HG02610 (cell line): Measurements from ENCODE around the gene UGT1A9.
"Not testable (repeated sequence)": the region's sequence is repeated elsewhere in the genome, so short reads cannot be mapped to it uniquely, and the experiment has no call there.

Experiments used
- ATAC-seq: cut with Tn5 transposase; IDR thresholded peaks from one replicate; pipeline ENCODE4 v1.9.1; 2021; ENCODE audit warnings: mild to moderate bottlenecking, moderate library complexity; ENCODE audit not compliant: unreplicated experiment

UGT1A9 gene

GRCh38 chr2:233680361-233681045 lies 8.8 kb downstream of the UGT1A9 start:
- no peak for ATAC-seq

GRCh38 chr2:233681521-233682099 lies 9.9 kb downstream of the UGT1A9 start, which contains the start of gene UGT1A7:
TSS of gene UGT1A7 (plus strand) at chr2:233681901. CDS start at chr2:233681938, 37 bp downstream.
- no peak for ATAC-seq

GRCh38 chr2:233684640-233685039 lies 12.9 kb downstream of the UGT1A9 start:
- no peak for ATAC-seq

- no peak for ATAC-seq
Measured at GRCh38 chr2:233686928-233687327, 15.2 kb downstream of the UGT1A9 start.

- no peak for ATAC-seq
Measured at GRCh38 chr2:233688341-233688740, 16.6 kb downstream of the UGT1A9 start.

- no peak for ATAC-seq
Measured at GRCh38 chr2:233689031-233689430, 17.3 kb downstream of the UGT1A9 start.

GRCh38 chr2:233689501-233689900 lies 17.8 kb downstream of the UGT1A9 start:
- ATAC-seq = no peak

- no peak for ATAC-seq
Measured at GRCh38 chr2:233690444-233690843, 18.7 kb downstream of the UGT1A9 start.

GRCh38 chr2:233691443-233692433 lies 20.0 kb downstream of the UGT1A9 start:
- no peak for ATAC-seq

GRCh38 chr2:233692648-233693047 lies 20.9 kb downstream of the UGT1A9 start, which contains the start of gene UGT1A6:
TSS of gene UGT1A6 (plus strand) at chr2:233692890. CDS start at chr2:233693005, 115 bp downstream.
- no peak for ATAC-seq

- ATAC-seq = no peak
Measured at GRCh38 chr2:233693963-233694362, 22.3 kb downstream of the UGT1A9 start.

GRCh38 chr2:233698740-233699139 lies 27.0 kb downstream of the UGT1A9 start:
- no peak for ATAC-seq

GRCh38 chr2:233699424-233700027 lies 27.8 kb downstream of the UGT1A9 start:
- ATAC-seq = no peak

GRCh38 chr2:233700028-233700635 lies 28.4 kb downstream of the UGT1A9 start:
- no peak for ATAC-seq

- not testable (repeated sequence) for ATAC-seq
Measured at GRCh38 chr2:233700842-233701241, 29.1 kb downstream of the UGT1A9 start.

- ATAC-seq = no peak
Measured at GRCh38 chr2:233702238-233702637, 30.5 kb downstream of the UGT1A9 start.

- no peak for ATAC-seq
Measured at GRCh38 chr2:233705911-233706506, 34.3 kb downstream of the UGT1A9 start.

GRCh38 chr2:233706720-233707119 lies 35.0 kb downstream of the UGT1A9 start:
- no peak for ATAC-seq

GRCh38 chr2:233707940-233708644 lies 36.4 kb downstream of the UGT1A9 start:
- ATAC-seq = no peak
